SH-SY5Y (cell line): ENCODE data around the gene DNAH1.

Experiments
- GATA2 ChIP-seq: IDR thresholded peaks from 2 replicates; pipeline ENCODE4 v1.6.1; 2011; ENCODE audit warnings: mild to moderate bottlenecking, low read depth, low read length
- GATA3 ChIP-seq: IDR thresholded peaks from 2 replicates; pipeline ENCODE4 v1.6.1; 2011; ENCODE audit warnings: low read depth, mild to moderate bottlenecking, low read length, moderate library complexity

Gene DNAH1

DNA sequence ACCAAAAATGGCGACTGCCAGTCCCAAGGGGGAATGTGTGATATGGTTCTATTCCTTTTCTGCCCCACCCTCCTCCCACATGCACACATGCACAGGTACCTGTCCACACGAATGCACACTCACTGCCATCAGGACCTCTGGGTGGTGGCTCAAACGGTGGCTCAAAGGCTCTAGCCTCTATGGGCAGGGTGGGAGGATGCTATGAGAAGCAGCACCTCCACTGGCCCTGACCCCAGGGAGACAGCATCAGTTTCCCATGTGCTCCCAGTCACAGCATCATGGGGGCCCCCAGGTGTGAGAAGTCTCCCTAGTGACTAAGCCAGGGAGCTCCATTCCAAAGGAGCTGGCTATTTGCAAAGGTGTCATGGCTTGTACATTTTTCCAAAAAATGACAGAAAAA lies 112.9 kb downstream of the DNAH1 start:
- TF ChIP-seq GATA3 = no peak
- no peak for TF ChIP-seq GATA2

DNA sequence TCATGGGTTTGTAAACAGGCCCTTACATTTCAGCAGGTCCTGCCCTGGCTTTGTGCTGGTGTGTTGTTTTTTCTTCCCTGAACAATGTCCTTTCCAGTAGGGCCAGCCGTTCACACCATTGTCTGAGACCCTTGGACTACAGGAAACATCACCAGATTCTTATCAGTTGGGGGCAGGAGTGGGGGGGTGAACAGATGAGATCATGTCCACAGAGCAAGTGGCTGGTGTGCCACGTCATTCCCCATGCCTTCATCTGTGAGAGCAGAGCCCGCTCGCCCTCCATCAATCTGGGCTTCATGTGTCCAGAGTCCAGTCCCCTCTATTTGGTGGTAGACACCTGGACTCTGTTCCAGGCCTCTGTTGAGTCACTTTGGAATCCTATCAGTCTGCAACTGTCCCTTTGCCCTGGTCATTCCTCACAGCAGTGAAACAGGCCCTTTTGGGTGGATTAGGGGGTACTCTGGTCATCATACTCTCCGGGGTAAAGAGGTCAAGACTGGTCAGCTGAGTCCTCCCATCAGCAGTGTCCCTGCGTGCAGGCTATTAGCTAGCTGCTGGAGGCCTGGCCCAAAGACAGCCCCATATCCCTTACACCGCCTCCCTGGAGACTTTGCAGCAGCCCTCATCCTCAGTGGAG lies 113.8 kb downstream of the DNAH1 start:
- peak; percentile 50 for TF ChIP-seq GATA2
- TF ChIP-seq GATA3 = no peak

DNA sequence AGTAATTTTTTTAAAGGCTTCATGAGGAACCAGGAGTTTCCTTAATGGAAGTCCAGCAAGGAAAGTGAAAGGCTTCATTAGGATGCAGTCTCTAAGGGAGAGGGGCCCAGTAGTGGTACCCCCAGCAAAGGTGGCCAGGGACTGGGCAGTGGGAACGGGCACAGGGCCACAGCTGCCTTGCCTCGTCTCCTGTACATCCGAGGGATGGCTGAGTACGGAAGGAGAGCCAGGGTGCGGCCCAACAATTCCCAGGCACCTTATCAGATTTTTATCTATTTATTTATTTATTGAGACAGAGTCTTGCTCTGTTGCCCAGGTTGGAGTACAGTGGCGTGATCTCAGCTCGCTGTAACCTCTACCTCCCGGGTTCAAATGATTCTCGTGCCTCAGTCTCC lies 114.3 kb downstream of the DNAH1 start:
- TF ChIP-seq GATA2 (no peak), GATA3 (no peak)

DNA sequence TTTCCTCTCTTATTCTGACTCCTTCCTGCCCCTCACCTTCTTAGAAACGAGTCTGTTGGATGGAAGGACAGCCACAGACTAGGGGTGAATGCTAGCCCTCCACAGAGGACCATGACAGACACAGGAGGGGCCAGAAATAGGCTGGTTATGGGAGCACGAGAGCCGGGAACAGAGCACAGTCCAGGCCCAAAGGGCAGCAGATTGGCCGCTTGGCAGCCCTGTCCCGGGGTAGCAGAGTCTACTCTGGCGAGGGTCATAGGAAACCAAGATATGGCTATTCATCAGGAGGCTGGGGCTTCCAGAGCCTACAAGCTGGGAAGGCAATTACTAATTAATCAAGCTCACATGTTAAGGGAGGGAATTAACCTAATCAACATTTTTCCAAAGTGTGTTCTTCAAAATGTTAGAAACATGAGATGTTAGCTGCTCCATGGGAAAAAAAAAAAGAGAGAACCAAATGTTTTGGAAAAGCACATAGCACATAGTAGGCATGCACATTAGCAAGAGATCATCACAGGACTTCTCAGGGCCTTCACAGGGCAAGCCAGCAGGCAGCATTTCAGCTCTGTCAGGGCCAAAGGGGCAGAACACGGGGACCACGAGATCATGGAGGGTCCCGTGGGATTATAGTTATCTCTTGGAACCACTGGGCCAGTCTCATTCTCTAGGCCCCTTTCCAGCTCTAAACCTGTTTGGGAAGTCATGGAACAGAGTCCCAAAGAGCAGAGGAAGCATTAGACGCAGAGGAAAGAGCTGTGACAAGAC lies 115.5 kb downstream of the DNAH1 start:
- TF ChIP-seq GATA3 (no peak), GATA2 (no peak)

DNA sequence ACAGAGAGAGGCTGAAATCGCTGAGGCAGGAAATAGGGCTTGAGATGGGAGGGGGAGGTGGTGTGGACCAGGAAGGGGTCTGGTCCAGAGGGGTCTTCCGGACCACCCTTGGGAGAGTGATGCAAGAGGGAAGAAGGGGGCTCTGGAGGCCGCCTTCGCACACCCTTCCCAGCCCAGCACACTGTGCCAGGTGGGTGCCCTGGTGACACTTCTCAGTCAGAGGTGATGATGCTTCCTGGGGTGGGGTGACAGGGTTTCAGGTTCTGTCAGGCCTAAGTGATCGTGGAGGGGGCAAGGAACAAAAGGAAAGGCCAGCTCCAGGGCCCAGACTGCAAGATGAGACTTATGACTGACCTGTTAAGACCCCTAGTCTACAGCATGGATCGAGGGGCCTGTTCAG lies 116.1 kb downstream of the DNAH1 start:
- TF ChIP-seq GATA2 (no peak), GATA3 (no peak)

DNA sequence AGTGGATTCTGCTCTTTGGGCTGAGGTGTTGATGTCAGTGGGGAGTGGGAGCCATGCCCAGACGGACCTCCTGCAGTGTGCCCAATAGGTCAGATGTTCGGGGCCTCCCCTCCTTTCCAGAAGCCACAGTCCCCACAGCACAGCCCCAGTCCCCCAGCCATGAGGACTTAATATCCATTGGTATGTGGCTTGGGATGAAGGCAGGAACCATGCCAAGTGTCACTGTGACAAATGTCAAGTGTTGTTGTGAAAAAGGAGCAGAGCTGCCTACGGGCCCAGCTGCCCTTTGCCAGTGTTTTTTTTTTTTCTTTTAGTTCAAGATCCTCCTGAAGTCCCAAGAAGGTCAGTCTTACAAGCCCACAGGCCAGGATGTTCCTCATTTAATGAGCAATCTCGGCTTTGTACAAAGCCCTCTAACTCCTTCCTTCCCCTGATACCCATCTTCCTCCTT lies 116.6 kb downstream of the DNAH1 start:
- TF ChIP-seq GATA2 (no peak), GATA3 (no peak)

DNA sequence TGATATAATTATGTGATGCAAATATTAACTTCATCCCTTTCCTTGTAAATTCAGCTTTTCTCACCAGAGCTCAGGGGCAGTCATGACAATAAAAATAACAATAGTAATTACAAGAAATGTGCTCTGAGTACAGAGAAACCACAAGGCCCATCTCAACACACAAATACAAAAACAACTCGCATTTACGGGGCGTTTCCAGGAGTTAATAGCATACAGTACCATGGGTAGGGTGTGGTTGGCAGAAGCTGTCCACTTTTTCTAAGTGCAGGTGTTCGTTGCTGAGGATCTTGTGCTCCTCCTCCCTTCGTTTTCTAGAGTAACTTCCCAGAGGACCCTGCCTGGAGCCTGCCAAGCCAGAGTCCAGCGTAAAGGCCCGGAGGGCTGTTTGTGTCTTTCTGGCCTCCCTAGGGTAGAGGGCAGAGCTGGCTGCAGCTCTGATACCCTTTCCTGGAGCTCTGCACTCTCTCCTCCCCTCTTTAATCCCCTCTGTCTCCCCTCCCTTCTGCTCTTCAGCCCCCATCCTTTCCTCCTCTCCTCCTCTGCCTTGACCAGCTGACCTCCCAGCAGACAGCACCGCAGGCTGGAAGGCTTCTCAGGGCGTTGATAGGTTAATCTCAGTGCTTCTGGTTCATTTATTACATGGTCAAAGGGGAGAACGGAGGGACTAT lies 117.3 kb downstream of the DNAH1 start:
- TF ChIP-seq GATA2 (no peak), GATA3 (no peak)

DNA sequence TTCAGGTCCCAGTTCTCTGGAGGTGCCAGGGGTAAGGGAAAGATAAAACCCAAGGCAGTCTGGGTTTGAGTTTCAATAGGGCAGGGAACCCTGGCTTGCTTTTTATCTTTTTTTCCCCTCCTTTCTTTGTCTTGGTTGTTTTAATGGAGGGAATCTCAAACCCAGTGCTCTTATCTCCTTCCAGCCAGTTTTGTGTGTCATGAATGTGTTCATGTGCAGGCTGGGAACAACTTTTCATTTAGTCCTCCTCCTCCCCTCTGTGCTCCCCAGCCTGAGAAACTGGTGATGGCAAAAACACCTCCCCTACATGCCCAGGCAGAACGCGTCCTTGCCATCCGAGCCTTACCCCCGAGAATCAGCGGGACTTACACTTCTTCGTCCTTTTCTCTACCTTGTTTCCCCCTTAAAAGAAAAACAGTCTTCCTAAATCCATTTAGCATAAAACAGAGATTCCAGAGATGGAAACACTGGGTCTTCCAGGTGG lies 117.9 kb downstream of the DNAH1 start:
- TF ChIP-seq GATA2 (no peak), GATA3 (no peak)

DNA sequence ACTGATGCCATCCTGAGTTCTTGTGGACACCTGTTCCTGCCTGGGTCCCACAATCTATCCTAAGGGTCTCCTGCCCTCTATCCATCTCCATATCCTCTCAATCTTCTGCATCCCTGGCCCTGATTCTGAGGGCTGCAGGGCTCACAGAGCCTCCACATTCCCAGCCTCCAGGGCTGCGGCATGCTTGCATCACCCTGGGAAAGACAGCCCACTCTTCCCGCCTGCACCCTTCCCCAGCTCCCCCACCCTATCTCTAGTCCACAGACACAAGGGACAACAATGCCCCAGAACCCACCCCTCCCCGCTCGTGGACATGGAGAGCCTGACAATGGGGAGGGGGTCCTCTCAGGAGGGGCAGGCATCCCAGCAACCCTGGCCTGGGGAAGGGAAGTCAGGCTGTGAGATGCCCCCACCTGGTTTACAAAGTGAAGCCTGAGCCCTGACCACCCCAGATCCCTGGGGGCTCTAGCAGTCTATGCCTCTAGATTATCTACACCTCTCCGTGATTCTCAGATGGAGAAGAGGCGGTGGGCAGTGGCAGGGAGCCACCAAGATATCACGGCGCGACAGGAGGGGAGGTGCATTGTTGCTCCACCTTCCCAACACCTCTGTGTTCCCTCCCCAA lies 118.5 kb downstream of the DNAH1 start:
- TF ChIP-seq GATA2 = no peak
- TF ChIP-seq GATA3 = no peak

DNA sequence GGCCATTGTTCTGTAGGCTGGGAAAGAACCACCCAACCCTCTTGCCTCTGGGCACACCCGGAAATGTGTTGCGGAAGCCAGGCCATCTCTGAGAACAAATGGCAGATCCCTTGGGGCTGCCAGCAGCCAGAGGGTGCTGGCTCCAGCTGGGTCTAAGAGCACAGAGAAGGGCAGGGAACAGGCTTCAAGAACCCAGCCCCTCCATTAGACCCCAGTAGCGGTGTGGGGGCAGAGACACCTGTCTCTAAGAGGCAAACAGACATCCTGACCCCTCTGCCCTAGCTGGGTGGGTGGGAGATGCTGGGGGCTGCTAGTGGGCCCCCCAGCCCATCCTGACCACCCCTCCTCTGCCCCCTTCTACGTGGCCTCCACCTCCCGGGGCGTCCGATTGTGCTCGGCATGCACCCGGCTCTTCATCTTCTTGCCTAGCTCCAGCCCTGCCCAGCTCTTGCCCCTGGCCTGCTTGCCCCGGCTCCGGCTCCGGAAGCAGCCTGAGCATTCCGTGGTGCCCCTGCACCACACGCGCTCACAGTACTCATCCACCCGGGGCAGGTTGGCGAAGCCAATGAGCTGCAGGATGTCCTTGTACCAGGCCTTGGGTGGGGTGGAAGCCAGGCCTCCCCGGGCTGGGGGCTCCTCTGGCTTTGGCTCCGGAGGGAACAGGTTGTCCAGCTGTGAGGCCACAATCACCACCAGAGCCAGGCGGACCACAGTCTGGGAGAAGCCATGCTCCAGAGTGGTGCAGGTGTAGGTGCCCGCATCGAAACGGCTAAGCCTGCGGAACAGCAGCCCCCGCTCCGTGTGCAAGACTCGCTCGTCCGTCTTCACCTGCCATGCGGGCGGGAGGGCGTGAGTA lies 119.4 kb downstream of the DNAH1 start:
- TF ChIP-seq GATA2 (no peak), GATA3 (no peak)

DNA sequence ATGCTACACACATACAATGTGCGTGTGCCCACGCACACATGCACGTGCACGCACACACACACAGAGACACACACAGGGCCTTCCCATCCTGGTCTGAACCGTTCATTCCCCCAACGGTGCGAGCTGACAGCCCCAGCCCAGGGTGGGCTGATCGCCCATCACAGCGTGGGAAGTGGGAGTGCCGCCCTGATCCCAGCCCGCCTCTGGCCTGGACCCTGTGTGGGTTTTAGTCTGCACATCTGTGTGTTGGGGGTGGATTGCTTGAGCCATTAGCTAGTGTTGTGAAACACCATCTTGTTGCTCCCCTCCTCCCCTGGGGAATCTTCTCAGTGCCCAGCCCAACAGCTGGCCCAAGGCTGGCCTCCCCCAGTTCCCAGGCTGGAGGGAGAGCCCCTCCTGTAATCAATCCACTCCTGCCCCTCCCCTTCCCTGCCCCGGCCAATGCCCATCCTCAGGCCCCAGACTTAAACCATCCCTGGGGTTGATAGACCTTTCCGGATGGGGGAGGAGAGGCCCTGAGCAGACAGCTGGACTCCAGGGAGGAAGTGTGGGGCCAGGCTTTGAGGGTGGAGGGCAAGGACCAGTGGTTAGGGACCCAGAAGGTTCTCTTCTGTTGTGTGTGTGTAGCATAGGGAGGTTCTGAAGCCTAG lies 120.5 kb downstream of the DNAH1 start:
- no peak for TF ChIP-seq GATA3
- TF ChIP-seq GATA2 = no peak

DNA sequence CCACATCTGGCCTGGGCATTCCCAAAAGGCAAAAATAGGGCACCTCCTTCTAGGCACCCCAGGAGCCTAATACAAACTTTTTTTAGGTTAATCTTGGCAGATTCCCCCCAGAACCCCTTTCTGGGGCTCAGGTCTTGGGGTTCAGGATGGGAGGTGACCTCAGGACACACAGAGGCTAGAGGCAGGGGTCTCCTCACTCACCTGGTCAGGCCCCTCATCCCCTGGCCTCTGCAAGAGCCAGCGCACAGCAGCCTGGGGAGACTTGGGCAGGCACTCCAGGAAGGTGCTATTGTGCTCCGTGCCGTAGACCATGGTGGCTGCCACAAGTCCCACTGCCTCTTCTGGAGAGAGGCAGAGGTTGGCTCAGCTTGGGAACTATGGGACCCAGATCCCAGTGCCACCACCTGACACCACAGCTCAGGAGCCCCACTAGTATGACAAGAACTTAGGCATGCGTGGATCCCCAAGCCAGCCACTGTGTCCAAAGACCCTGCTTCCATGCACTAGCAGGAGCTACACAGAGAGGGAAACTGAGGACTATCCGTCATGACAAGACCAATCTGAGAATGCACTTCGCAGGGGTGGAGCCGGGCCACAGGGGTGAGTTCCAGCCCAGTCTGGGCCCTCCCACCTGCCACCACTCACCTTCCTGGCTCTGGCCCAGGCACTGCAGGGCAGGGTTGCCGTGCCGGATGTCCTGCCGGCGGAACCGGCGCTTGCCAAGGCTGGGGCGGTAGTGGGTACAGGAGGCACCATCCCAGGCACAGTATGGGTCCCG lies 121.4 kb downstream of the DNAH1 start:
- no peak for TF ChIP-seq GATA3
- TF ChIP-seq GATA2 = no peak
